ENCODE data around the gene LPP.

Gene LPP

GRCh38 chr3:188316021-188316722 is 162.2 kb downstream of the LPP start:
- intact Hi-C loops (cut with DNase I), result no loop called here
- DNase-seq, result no peak

- intact Hi-C loops (cut with DNase I), result no loop called here
Measured at GRCh38 chr3:188316723-188317070, 162.7 kb downstream of the LPP start.

GRCh38 chr3:188319569-188319968 is 165.6 kb downstream of the LPP start:
- no peak for DNase-seq
- intact Hi-C loops (cut with DNase I), result no loop called here

More at GRCh38 chr3:188316723-188317070, 162.7 kb downstream of the LPP start:
- no peak for DNase-seq

DNA sequence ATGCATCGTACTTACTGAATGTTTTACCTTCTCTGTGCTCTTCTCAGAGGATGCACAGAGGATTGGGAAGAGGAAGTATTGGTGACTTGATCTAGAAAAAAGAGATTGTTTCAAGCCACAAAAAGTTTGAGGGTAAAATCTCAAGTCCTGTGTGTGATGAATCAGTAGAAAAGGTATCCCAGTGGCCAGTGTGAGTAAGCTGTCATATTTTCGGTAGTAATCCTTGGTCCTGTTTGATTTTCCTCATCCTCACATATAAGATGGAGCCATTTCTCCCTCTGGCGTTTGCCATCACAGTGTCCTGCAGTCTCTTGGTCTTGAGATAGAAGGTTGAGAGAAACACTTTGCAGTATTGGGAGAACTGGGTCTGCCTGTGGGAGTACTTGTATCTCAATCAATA is 166.8 kb downstream of the LPP start:
- no peak for DNase-seq
- intact Hi-C loops (cut with DNase I), result no loop called here

- intact Hi-C loops (cut with DNase I), result no loop called here
- DNase-seq, result no peak
Measured at GRCh38 chr3:188321258-188321657, 167.3 kb downstream of the LPP start.

- intact Hi-C loops (cut with DNase I), result no loop called here
- DNase-seq, result no peak
Measured at GRCh38 chr3:188322135-188322887, 168.4 kb downstream of the LPP start.

DNA sequence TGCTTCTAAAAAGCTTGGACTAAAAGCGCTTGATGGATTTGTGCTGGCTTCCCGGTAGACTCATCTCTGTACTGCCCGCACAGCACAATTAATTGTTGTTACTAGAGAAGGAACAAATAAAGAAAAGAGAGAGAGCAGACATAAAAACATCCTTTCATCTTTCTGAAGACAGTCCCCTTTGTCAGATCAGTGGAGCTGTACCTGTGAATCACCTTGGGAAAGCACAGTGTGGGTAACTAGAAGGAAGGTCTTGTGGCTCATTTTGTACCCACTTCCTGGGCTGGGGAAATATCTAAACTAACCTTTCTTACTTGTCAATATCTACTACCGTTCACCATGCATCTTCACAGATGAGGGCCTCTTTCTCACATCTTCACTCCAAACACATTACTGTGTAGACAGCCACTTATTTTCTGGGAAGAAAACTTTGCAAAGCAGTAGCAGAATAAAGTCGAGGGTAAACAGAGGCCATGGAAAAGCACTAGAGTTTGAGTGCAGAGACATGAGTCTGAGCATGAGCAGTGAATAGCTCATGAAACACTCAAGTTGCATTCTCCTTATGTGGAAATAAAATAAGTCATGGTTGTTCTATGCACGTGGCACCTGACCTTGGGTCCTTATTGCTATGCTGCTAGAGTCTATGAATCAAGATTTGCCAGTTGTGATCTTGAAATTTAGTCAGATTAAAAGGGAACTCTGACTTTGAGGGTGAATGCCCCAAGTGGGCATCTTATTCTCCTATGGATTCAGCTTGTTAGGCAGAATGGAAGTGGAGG is 169.3 kb downstream of the LPP start:
- intact Hi-C loops (cut with DNase I), result no loop called here
- DNase-seq, result no peak

DNA sequence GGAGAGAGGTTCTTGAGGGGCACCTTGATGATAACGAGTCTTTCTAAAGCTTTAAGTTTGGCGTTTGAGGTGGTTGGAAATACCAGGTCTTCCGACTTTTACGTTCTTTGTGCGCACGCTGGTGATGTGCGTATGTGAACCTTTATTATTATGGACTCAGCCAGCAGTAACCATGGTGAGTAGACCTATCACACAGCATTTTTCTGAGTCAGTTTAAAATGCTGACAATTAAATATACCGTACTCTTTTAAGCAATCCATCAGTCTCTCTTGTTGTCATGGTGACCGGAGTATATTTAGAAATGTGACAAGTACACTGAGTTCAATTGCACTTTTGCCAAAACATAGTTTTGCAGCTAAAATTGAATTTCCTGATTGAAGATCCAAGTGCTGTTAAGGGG is 172.2 kb downstream of the LPP start:
- DNase-seq, result peak in 1 of 10 donors; percentile 67
- intact Hi-C loops (cut with DNase I), result no loop called here

DNA sequence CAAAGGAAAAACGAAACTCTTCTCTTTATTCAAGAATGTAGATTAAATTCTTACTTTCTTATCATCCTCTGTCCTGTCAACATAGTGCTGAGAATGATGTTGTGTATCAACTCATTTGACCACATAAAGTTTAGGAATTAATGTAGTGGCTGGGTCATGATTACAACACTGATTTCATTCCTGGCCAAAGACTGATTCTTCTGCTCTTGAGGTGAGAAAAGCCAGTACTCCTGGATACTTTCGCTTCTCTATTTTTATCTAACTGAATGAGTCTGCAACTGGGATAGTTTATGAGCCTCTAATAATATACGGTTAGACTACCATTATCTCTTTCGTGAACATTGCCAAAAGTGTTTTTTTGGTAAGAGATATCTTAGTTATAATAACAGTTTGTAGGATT is 173.0 kb downstream of the LPP start:
- intact Hi-C loops (cut with DNase I), result no loop called here
- DNase-seq, result no peak

DNA sequence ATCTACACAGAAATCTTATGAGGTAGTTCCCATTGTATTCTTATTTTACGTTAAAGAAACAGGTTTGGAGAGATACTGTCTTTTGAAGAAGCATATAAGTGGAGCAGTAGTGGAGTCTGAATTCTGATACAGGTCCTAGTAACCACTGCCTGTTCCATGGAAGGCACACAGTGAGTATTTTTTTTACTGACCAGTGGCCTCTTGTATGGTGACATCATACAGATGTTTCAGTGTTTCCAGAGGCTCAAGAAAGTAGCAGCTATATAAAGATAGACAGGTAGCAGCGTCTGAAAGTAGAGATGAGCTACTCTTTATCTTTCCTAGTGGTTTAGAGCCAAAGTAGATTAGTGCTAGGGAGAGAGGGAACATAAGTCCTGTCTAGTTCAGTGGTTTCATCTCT is 173.5 kb downstream of the LPP start:
- no peak for DNase-seq
- intact Hi-C loops (cut with DNase I), result no loop called here

GRCh38 chr3:188330138-188330537 is 176.2 kb downstream of the LPP start:
- no peak for DNase-seq
- intact Hi-C loops (cut with DNase I), result no loop called here

GRCh38 chr3:188331166-188331565 is 177.2 kb downstream of the LPP start:
- intact Hi-C loops (cut with DNase I), result no loop called here
- DNase-seq, result no peak

DNA sequence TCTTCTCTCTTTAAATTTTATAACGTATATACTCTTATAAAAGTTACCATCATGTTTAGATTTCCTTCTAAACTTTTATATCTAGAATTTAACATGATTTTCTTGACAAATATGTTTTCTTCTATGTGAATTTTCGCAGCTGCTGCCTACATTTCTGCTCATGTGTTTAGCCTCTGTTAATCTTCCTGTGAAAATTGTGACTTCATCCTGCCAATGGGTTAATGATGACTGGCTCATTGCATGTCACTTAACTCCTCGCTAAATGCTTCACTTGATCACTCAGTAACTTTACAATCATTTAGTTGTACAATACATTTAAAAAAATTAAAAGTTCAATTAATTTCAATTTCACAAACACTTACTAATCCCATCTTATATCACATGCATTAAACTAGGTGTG is 178.1 kb downstream of the LPP start:
- intact Hi-C loops (cut with DNase I), result no loop called here
- DNase-seq, result no peak

- DNase-seq, result no peak
Measured at GRCh38 chr3:188335656-188336055, 181.7 kb downstream of the LPP start.

GRCh38 chr3:188336178-188336577 is 182.2 kb downstream of the LPP start:
- DNase-seq, result no peak
- intact Hi-C loops (cut with DNase I), result no loop called here

More at GRCh38 chr3:188335656-188336055, 181.7 kb downstream of the LPP start:
- intact Hi-C loops (cut with DNase I), result no loop called here

- intact Hi-C loops (cut with DNase I), result no loop called here
- DNase-seq, result no peak
Measured at GRCh38 chr3:188337232-188337631, 183.3 kb downstream of the LPP start.

DNA sequence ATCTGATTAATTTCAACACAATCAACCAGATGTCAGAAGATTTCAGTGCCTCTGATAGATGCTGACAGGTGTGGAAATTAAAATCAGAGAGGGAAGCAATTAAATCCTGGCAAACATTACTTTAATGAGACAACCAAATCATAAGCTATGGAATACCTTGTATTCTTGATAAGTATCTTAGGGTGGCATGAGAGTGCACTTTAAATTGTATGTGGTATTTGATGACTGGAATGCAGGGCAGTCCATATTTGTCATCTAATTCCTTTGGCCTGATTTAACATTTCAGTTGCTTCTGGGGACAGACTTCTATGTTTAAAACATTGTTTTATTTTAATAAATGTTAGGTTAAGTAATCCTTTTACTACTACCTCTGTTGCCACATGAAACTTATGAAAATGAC is 184.1 kb downstream of the LPP start:
- no peak for DNase-seq
- intact Hi-C loops (cut with DNase I), result no loop called here

GRCh38 chr3:188339410-188340295 is 185.7 kb downstream of the LPP start:
- DNase-seq, result no peak
- intact Hi-C loops (cut with DNase I), result no loop called here

- no peak for DNase-seq
- intact Hi-C loops (cut with DNase I), result no loop called here
Measured at GRCh38 chr3:188341501-188341900, 187.5 kb downstream of the LPP start.

- intact Hi-C loops (cut with DNase I), result no loop called here
- DNase-seq, result no peak
Measured at GRCh38 chr3:188342991-188343732, 189.2 kb downstream of the LPP start.

Measured in posterior cingulate gyrus (tissue), 11 donors.